HG02798 (cell line): Measurements from ENCODE around the gene B3GLCT.
"Not testable (repeated sequence)": the region's sequence is repeated elsewhere in the genome, so short reads cannot be mapped to it uniquely, and the experiment has no call there.

Experiments
- ATAC-seq: cut with Tn5 transposase; IDR thresholded peaks from one replicate; pipeline ENCODE4 v1.9.1; 2021; ENCODE audit warnings: mild to moderate bottlenecking; ENCODE audit not compliant: unreplicated experiment, poor library complexity

Gene B3GLCT

GRCh38 chr13:31182987-31183386, 16.8 kb upstream of the B3GLCT start:
- ATAC-seq, result no peak

GRCh38 chr13:31184451-31184850, 15.3 kb upstream of the B3GLCT start:
- ATAC-seq, result no peak

GRCh38 chr13:31184981-31185645, 14.7 kb upstream of the B3GLCT start:
- ATAC-seq, result no peak

- ATAC-seq, result no peak
Observed at GRCh38 chr13:31191748-31192147, 8.0 kb upstream of the B3GLCT start.

GRCh38 chr13:31192306-31192705, 7.5 kb upstream of the B3GLCT start:
- no peak for ATAC-seq

- ATAC-seq, result no peak
Observed at GRCh38 chr13:31195616-31196015, 4.2 kb upstream of the B3GLCT start.

- no peak for ATAC-seq
Observed at GRCh38 chr13:31196992-31197391, 2.8 kb upstream of the B3GLCT start.

- ATAC-seq, result no peak
Observed at GRCh38 chr13:31198519-31198918, 1.3 kb upstream of the B3GLCT start.

- no peak for ATAC-seq
Observed at GRCh38 chr13:31199527-31199848, 287 bp upstream of the B3GLCT start.

GRCh38 chr13:31200637-31200971, 829 bp downstream of the B3GLCT start:
- ATAC-seq, result peak; percentile 19

GRCh38 chr13:31201341-31202031, 1.7 kb downstream of the B3GLCT start:
- no peak for ATAC-seq

- ATAC-seq, result no peak
Observed at GRCh38 chr13:31204592-31204991, 4.8 kb downstream of the B3GLCT start.

GRCh38 chr13:31207661-31208552, 8.1 kb downstream of the B3GLCT start:
- no peak for ATAC-seq

- ATAC-seq, result no peak
Observed at GRCh38 chr13:31208559-31209122, 8.9 kb downstream of the B3GLCT start.

GRCh38 chr13:31209172-31209840, 9.5 kb downstream of the B3GLCT start:
- ATAC-seq, result no peak

GRCh38 chr13:31209841-31210210, 10.1 kb downstream of the B3GLCT start:
- no peak for ATAC-seq

- ATAC-seq, result no peak
Observed at GRCh38 chr13:31213651-31214289, 14.0 kb downstream of the B3GLCT start.

GRCh38 chr13:31214435-31214834, 14.7 kb downstream of the B3GLCT start:
- no peak for ATAC-seq

GRCh38 chr13:31216916-31217315, 17.1 kb downstream of the B3GLCT start:
- ATAC-seq, result not testable (repeated sequence)
